ENCODE measurements around the gene CNP. TPM values are rescaled to one million over a fixed set of nuclear protein-coding genes. Genes with fewer than 3 reads are reported as not detected.

CNP gene
- total and polyA plus RNA-seq, 2 of the 8 experiments (the other 6 are each of a cell fraction or from before 2014, with no cell fraction given): 21.9 to 60.6 TPM

GRCh38 chr17:42001729-42002128 is 35.1 kb downstream of the CNP start:
- no peak overlapping the region for H3K23ac ChIP-seq (ENCODE audit: insufficient read length)
- H3K14ac ChIP-seq (ENCODE audit: insufficient read length): no peak overlapping the region
- no peak overlapping the region for H3K9ac ChIP-seq (replicated peaks in 1 of 4; ENCODE audit: extremely low read depth in 1 of 4, low read depth in 3 of 4, low read length in 3 of 4)
- H3K36me3 ChIP-seq (ENCODE audit: control insufficient read depth in 2 of 4, insufficient read depth in 4 of 4, low read length in 3 of 4): peaks cover 12 to 58% (median 42%) of the 10 kb centered on the region in 4 experiments
- FAIRE-seq: no peak
- no peak overlapping the region for H4K8ac ChIP-seq (ENCODE audit: extremely low read depth, insufficient read depth, low read length)
- no peak overlapping the region for H2BK12ac ChIP-seq (ENCODE audit: low read depth, low read length)
- no peak overlapping the region for H4K5ac ChIP-seq (ENCODE audit: insufficient read length, low read depth, low read length)
- no peak for TF ChIP-seq HDAC2 (IDR thresholded peaks at IDR 0.05; ENCODE audit: borderline replicate concordance in 1 of 2, low read depth in 2 of 2, low read length in 2 of 2)
- no peak for TF ChIP-seq SP1 (IDR thresholded peaks at IDR 0.05; ENCODE audit: low read depth, low read length)
- TF ChIP-seq SP4 (IDR thresholded peaks at IDR 0.05; ENCODE audit: low read length): no peak
- no peak for TF ChIP-seq CTBP2 (IDR thresholded peaks at IDR 0.05; ENCODE audit: borderline replicate concordance, insufficient read depth, insufficient read length, low read length)
- no peak for TF ChIP-seq JUND (IDR thresholded peaks at IDR 0.05; ENCODE audit: low read length)
- TF ChIP-seq PHF8 (conservative IDR thresholded peaks at IDR 0.05; ENCODE audit: low read depth, low read length): no peak
- H3K18ac ChIP-seq (ENCODE audit: extremely low read depth, low read length): no peak overlapping the region
- no peak overlapping the region for H2AK5ac ChIP-seq (ENCODE audit: low read depth, low read length)
- no peak overlapping the region for H2BK120ac ChIP-seq (replicated peaks; ENCODE audit: low read depth, low read length)
- no peak overlapping the region for H3K27ac ChIP-seq (ENCODE audit: low read depth, low read length)
- WGBS, 2 experiments (ENCODE audit: extremely low coverage in 1 of 2, insufficient coverage in 1 of 2, insufficient read length in 1 of 2, insufficient replicate concordance in 2 of 2, low coverage in 1 of 2, low lambda C conversion rate in 2 of 2, missing lambda C conversion rate in 1 of 2): 90% methylated on average over 2 of the region's 2 CpGs; no CpG with 5 or more reads in 1 of the 2 experiments
- no peak overlapping the region for H4K91ac ChIP-seq (replicated peaks; ENCODE audit: insufficient read length, low read length)
- POLR2A ChIA-PET (ENCODE audit: partially characterized antibody): interaction anchor here (1.1 to 1.4 kb wide), 2 partner anchors 18 to 32 kb away, joined by 3 read pairs; partner anchors contain the start of gene NKIRAS2
- H4K20me1 ChIP-seq (replicated peaks in 1 of 2; ENCODE audit: control insufficient read depth in 1 of 2, insufficient read depth in 2 of 2, low read length in 2 of 2): peaks cover 5 to 8% of the 10 kb centered on the region in 2 experiments
- CTCF ChIA-PET (ENCODE audit: partially characterized antibody): interaction anchor here (1.3 kb wide), 1 partner anchor 36 kb away, joined by 3 read pairs; no protein-coding TSS in a partner anchor
- H3K4me2 ChIP-seq (ENCODE audit: insufficient read depth in 1 of 2, low read depth in 2 of 2, low read length in 2 of 2): no peak overlapping the region
- no peak overlapping the region for H2BK15ac ChIP-seq (ENCODE audit: low read length)
- H2BK5ac ChIP-seq (ENCODE audit: low read depth, low read length): no peak overlapping the region
- H3K27me3 ChIP-seq (replicated peaks in 1 of 4; ENCODE audit: control insufficient read depth in 3 of 4, extremely low read depth in 1 of 4, insufficient read depth in 3 of 4, low read length in 3 of 4): no peaks in the 10 kb centered on the region
- H3K4me3 ChIP-seq (ENCODE audit: extremely low read depth in 1 of 4, insufficient read depth in 2 of 4, low read depth in 3 of 4, low read length in 4 of 4): no peak overlapping the region
- H2BK20ac ChIP-seq (ENCODE audit: low read length): no peak overlapping the region
- H3K79me1 ChIP-seq (ENCODE audit: low read depth, low read length): no peaks in the 10 kb centered on the region; the same call in 1 of the 2 replicates
- no peak for DNase-seq (ENCODE audit: low read depth in 1 of 2, low spot score in 2 of 2)
- no peaks in the 10 kb centered on the region for H3K9me3 ChIP-seq (ENCODE audit: insufficient read depth in 2 of 2, low read depth in 1 of 2, low read length in 1 of 2)
- H3K79me2 ChIP-seq (ENCODE audit: control insufficient read depth in 1 of 2, insufficient read depth in 2 of 2, low read length in 2 of 2): peaks cover 25 to 60% of the 10 kb centered on the region in 2 experiments
- H3K4me1 ChIP-seq (replicated peaks in 1 of 4; ENCODE audit: control insufficient read depth in 3 of 4, insufficient read depth in 4 of 4, low read length in 3 of 4): no peaks in the 10 kb centered on the region
- H3K56ac ChIP-seq (replicated peaks; ENCODE audit: insufficient read length, low read depth, low read length): no peak overlapping the region
- H3K4ac ChIP-seq (replicated peaks; ENCODE audit: insufficient read length, low read depth, low read length): no peak overlapping the region
- H2AFZ ChIP-seq (ENCODE audit: low read length): no peak overlapping the region
- no peaks in the 10 kb centered on the region for H3K23me2 ChIP-seq (ENCODE audit: low read depth, low read length)

Measured in H1 (cell line).